Activated CD8-positive, alpha-beta memory T cell treated with anti-CD3 and anti-CD28 coated beads for 1 hour (primary cell): Measurements from ENCODE around the gene POLH.

ENCODE experiments used
- DNase-seq, 2 donors: peaks; one replicate each; pipeline ENCODE4 v3.0.0-alpha.2; 2020; ENCODE audit warnings: low read depth in 1 of 2; ENCODE audit errors: extremely low read depth in 1 of 2

The POLH gene

DNA sequence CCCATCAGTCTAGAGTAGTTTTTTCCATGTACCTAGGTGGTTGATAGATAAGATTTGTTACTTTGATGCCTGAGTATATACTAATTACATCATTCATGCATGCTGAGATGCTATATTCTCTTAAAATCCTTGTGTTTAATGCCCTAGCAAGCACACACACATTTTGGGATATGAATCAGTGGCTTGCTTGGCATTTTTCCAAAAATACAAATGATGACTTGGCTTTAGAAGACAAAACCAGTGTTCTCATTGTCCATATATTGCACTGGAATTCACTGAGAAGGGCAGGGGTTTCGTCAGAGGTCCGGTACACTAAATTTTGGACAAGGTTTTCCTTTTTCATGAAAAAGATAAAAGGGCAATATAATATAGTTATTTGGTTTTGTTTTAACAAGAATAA, 28.2 kb downstream of the POLH start:
- no peak for DNase-seq

DNA sequence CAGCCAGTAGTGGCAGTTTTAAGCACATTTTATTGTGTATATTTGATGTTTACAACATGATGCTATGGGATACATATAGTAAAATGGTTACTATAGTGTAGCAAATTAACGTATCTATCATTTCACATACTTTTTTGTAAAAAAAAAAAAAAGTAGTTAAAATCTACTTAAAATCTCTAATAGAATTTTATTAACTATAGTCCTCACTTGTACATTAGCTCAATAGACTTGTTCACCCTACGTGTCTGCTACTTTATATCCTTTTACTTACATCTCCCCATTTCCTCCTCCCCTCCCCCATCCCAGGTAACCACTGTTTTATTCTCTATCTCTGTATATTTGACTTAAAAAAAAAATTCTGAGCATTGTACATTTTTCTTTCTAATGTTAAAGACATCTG, 30.0 kb downstream of the POLH start:
- no peak for DNase-seq

DNA sequence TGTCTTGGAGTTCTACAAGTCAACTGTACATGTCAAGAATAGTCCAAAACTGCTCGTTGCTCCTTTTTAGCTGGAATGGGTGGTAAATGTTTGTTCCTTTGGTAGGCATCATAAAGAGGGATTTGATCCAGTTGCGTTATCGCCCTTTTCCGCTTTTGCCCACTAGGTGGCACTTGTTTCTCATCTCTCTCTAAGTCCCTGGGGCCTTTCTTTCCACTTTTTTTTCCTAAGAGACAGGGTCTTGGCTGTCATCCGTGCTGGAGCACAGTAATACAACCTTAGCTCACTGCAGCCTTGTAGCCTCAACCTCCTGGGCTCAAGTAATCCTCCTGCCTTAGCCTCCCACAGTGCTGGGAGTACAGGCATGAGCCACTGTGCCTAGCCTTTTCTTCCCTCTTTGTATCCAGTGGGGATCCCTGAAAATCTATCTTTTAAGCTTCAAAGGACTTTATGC, 32.4 kb downstream of the POLH start:
- peak in 1 of 2 donors; percentile 35 for DNase-seq

DNA sequence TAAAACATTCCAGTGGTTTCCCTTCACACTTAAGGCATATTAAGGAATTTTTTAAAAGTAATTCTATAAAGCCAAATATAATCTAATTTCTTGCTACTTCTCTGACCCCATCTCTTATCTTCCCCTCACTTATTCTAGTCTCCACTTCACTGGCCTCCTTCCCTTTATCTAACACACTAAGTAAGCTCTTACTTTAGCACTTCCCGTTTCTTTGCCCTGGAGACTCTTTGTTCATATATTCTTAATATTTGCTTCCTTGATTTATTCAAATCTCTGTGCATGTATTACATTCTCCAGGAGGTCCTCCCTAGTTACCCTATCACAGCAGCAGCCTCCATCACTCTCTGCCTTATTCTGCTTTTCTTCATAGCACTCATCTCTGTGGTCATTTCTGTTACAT, 32.8 kb downstream of the POLH start:
- DNase-seq: no peak

DNA sequence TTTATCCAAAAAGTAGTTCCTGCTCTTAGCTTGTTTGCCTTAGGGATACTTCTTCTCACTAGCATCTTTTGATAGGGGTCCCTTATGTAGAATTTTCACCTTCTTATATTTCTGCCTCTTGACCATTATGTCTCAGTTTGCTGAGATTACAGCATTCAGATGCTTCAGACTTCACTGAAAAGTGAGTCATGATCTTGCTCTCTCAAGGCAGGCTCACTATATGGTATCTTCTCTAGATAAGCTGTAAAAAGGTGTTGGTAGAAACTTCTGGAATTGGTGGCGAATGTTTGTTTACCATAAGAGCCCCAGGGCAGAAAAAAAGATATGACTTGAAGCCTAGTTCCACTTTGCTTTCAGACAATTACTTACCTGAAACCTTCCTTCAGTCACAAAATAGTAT, 33.4 kb downstream of the POLH start:
- no peak for DNase-seq

DNA sequence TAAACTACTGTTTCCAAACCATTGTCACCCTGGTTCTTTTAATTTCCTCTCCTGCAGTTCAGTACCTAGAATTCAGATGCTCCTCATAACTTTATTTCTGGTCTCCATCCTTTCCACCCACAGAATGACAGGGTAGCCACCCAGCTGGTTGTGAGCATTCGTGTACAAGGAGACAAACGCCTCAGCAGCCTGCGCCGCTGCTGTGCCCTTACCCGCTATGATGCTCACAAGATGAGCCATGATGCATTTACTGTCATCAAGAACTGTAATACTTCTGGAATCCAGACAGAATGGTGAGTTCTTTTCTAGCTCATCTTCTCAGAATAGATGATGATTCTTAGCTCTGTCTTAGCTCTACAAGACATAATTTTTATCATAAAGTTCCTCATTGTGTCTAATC, 34.4 kb downstream of the POLH start:
- DNase-seq: no peak

DNA sequence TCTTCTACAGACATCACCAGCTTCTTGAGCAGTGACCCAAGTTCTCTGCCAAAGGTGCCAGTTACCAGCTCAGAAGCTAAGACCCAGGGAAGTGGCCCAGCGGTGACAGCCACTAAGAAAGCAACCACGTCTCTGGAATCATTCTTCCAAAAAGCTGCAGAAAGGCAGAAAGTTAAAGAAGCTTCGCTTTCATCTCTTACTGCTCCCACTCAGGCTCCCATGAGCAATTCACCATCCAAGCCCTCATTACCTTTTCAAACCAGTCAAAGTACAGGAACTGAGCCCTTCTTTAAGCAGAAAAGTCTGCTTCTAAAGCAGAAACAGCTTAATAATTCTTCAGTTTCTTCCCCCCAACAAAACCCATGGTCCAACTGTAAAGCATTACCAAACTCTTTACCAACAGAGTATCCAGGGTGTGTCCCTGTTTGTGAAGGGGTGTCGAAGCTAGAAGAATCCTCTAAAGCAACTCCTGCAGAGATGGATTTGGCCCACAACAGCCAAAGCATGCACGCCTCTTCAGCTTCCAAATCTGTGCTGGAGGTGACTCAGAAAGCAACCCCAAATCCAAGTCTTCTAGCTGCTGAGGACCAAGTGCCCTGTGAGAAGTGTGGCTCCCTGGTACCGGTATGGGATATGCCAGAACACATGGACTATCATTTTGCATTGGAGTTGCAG, 37.9 kb downstream of the POLH start:
- no peak for DNase-seq

DNA sequence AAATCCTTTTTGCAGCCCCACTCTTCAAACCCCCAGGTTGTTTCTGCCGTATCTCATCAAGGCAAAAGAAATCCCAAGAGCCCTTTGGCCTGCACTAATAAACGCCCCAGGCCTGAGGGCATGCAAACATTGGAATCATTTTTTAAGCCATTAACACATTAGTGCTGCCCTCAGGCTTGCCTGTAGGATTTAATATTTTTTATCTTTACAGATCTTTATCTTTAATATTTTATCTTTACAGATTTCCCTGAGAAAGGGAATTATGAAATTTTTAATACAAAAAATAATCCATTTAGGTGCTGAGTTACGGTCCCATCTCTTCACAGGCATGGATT, 38.4 kb downstream of the POLH start:
- no peak for DNase-seq

DNA sequence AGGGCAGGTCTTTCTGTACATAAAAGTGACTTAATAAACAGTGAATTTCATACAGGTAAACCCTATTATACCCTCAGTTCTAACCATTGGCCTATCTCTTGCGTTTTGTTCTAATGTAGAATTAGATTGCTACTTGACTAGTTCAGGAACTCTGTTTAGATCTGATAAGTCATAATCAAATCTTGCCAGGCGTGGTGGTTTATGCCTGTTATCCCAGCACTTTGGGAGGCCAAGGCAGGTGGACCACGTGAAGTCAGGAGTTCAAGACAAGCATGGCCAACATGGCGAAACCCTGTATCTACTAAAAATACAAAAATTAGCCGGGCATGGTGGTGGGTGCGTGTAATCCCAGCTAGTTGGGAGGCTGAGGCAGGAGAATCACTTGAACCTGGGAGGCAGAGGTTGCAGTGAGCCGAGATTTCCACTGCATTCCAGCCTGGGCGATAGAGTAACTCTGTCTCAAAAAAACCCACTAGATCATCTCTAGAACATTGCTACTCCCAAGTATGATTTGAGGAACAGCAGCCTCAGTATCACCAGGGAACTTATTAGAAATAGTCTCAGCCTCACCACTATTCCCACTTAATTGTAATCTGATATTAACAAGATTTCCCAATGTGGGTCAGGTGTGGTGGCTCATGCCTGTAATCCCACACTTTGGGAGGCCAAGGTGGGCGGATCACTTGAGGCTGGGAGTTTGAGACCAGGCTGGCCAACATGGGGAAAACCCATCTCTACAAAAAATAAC, 40.9 kb downstream of the POLH start:
- DNase-seq: no peak

DNA sequence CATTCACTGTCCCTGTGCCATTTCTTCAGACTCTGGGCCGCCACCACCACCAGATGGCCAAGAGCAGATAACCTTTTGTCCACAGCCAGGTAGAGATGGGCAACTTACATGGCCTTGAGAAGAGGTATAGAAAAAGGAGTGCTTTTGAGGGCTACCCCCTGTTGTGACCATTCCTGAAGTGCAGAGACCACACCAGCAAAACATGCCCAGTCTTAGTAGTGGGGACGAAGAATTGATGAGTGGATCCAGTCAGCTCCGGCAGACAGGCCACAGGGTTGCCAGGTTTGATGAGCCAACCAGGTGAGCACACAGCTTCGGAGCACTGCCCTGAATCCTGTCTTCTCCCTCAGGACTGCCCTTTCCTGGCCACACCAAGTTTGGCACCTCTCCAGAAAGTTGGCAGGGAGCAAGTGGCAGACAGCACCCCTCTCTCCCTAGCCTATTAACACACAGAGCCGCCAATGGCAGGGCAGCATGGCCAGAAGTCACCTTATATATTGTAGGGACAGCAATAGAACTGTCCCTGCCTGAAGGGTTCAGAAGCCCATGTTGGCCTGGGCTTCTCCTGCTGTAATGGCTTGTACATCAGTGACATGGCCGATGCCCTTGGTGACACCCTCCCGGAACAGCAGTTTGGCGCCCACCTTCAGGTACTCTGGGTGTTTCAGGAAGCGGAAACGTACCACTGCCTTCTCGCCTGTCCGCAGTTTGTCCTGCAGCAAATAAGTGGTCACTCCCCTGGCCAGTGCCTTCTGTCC, 45.3 kb downstream of the POLH start:
- no peak for DNase-seq

DNA sequence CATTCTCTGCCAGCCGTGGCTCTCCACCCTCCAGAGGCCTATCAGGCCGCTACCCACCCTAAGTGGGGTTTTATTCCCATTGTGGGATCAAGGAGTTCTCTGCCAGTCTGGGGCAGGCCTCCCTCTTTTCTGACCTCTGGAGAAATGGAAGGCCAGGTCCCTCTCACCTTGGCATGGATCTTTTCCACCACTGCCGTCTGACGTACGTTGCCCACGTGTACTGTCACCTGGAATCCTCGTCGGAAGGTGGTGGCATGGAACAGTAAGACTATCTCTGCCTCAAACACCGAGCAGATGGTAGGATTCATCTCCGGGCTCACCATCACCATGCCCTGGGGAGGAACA, 45.8 kb downstream of the POLH start:
- DNase-seq: no peak

DNA sequence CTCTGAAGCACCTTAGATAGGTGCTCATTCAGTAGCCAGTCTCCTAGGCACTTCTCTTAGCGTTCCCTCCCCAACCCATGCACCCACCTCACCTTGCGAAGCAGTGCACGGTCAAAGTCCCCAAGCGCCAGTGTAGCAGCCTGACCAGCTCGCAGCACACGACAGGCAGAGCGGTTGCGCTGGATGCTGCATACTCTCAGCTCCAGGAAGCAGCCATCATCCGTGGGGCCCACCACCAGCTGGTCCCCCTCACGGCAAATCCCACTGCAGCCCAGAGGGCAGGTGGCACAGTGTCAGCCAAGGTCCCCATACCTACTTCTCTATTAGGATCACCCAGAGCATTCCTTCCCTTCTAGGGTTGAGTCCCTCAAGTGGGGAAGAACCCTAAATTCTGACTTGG, 46.6 kb downstream of the POLH start:
- DNase-seq: no peak

DNA sequence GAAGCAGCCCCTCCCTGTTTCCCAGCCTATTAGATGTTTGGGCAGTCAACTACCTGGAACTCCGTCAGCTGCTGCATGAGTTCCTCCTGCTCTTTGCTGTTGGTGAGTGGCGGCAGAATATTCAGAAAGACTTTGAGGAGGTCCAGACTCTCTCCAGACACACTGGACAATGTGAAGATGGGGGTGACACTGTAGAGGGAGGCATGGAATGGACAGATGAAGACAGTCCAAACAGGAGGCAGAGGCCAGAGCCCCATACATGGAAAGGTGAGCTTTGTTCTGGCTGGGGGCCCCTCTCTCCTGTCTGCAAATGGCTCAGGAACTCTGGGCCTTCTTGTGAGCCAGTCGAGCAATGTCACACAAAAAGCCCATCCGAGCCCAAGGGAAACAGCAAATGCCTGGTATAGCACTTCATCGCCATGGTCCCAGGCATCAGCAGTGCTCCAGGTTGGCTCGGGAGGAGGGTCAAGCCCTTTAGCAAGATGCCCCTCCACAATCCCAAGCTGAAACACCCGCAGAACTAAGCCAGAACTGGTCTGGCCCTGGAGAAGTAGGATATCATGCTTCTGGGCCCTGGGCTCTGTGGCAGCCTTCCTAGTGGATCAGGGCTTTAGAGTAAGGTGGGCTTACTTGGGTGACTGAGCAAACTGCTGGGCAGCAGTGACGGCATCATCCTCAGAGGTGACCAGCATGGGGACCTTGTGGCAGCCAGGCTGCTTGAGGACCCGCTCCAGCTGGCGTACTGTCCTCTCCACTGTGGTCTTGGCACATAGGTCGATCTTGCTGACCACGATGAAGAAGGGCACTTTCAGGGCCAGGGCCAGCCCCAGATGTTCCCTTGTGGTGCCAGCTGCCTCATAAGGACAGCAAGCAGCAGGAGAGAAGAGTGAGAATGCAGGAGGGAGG, 48.1 kb downstream of the POLH start:
- no peak for DNase-seq

DNA sequence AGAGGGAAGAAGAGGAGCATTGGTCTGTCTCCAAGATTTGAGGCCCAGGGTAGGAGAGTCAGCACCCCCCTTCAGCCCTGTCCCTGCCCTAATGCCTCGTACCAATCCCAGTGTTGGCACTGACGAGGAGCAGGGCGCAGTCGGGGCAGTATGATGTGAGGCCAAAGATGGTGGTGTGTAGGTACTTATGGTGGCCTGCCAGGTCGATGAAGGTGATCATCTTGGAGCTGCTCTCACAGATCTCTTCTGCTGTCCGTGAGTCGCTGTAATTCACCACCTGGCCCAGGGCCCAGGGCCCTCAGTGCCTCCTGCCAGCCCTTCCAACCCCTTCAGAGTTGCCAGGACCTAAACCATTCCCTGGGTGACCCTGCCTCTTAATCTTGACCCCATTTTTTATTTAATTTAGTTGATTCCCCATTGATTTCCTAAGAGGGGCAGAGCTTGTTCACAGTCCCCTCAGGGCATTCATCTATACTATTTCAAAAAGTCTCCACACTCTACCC, 48.9 kb downstream of the POLH start:
- DNase-seq: no peak

DNA sequence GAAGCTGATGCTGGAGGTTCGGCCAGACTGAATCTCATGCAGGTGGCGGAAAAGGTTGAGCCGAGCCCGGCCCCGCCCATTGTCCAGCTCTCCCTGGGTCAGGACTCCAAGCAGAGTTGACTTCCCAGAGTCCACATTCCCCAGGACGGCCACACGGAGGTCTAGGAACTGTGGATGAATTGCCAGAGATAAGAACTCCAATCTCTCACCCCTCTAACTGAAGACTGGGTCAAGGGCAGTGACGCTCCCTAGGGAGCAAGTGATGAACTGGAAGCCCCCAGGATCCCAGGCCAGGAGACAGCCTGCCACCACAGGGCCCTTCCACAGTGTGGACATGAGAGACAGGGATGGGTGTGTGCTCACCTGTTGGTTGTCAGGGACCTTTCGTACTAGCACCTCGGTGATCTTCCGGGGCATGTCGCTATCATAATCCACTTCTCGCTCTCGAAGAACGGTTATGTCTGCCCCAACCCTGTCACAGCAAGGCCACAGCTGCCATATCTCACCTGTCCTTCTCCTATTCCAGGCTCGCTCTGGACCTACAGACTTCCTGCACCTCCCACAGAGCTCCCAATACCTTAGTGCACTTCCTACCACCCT, 49.5 kb downstream of the POLH start:
- no peak for DNase-seq

DNA sequence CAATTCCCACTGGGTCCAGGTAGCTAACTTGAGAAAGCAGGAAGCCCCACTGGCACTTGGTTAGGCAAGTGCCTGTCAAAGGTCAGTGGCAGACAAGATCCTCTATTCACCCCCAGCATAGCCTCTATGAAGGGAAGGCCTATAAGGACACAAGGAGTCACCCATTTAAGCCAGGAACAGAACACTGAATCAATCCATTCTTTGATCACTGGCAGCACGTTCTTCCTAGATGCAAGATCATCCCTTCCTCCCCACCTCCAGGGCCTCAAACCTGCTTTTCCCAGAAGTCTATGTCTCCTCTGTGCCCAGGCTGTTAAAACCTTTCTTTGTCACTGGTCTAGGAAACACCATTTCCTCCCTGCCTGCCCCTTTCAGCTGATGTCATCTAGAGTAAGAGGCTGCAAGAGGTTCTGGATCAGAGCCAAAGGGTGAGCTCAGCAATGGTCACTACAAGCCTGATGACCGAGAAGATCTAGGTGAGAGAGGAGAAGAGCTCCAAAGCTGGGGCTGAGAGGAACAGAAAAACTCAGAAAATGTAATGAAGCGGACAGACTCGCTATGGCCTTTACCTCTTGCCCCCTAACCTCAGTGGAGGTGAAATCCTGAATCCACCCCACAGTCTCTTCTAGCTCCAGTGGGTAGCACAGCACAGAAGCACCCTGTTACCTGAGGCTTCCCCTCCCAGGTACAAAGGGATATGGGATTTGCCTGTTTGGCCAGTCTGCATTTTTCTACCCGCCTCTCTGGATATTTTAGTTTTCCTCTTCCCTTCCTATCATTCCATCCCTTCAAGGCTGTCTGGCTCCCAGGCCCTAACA, 51.2 kb downstream of the POLH start:
- DNase-seq: no peak

DNA sequence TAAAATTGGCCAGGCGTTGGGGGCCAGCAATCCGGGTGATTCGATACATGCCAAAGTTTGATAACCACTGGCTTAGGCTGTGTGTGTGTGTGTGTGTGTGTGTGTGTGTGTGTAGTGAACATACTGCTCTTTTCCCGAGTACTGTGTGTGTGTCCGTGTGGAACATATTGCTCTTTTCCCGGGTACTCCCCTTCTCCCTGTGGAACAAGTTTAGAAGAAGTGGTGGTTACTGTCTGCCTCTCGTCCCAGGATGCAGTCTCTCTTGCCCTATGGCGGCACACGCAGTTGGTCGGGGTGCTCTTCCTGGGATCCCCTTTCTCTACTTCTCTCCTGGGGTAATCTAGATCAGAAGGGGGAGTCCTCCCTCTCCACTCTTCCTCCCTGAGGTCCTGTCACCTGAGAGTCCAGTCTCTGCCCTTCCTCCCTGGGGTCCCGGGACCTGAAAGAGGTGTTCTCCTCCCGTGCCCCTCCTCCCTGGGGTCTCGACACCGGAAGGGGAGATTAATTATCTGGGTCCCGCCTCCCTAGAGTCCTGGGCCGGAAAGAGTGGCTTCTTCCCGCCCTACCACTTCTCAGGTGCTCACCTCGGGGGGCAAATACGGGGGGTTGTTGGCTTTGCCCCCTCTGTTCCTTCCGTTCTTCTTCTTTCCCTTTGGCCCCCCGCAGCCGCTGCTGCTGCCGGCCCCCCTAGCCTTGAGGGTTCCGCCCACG, 52.6 kb downstream of the POLH start:
- peak in 1 of 2 donors; percentile 32 for DNase-seq

DNA sequence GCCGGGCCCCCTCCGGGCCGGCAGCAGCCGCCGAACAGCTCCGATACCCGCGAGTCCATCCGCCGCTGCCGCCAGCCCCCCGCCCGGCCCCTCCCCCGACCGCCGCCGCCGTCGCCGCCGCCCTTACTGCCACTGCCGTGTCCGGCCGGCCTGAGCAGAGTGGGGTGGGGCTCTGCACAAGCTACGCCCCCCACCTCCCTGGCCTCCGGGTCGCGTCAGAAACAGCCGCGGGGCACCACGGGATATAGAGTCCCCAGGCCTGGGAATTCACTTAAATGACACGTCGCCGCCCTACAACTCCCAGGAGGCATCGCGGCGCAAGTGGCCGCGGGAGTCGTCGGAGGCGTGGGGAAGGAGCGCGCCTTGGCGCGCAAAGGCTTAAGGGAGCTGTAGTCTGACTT, 53.1 kb downstream of the POLH start, which contains the start of gene GTPBP2:
GTPBP2 (minus strand) TSS at position 161 of the 401 bp plus-strand sequence; CDS start at position 59, 102 bp downstream.
- peak; percentile 80 to 92 for DNase-seq
